HepG2 (cell line): ENCODE data around the gene ADD2. TPM values are rescaled to one million over a fixed set of nuclear protein-coding genes. Genes with fewer than 3 reads are reported as not detected.
A peak's percentile ranks its signal among the peaks of the same experiment; 100 is the strongest.

Experiments
- DNMT3B ChIP-seq: conservative IDR thresholded peaks from 2 replicates; pipeline ENCODE4 v1.6.1; 2016; ENCODE audit warnings: missing biosample characterization, control low read depth
- HNF4A ChIP-seq: sonication (generic); formaldehyde crosslinking; IDR thresholded peaks from 2 replicates; pipeline ENCODE4 v1.4.0; 2020; ENCODE audit warnings: missing genetic modification reagents
- IRF2 ChIP-seq: IDR thresholded peaks from 2 replicates; pipeline ENCODE4 v1.6.1; 2018; ENCODE audit warnings: missing genetic modification reagents, missing compliant biosample characterization
- KLF16 ChIP-seq, 2 experiments: sonication (generic) in 1 of 2; formaldehyde crosslinking in 1 of 2; IDR thresholded peaks; 2 replicates each; pipeline versions ENCODE4 v1.6.1 to v1.8.0; 2016 to 2023; ENCODE audit warnings: missing genetic modification reagents in 2 of 2, missing compliant biosample characterization in 1 of 2
- MED8 ChIP-seq: sonication (generic); formaldehyde crosslinking; IDR thresholded peaks from 2 replicates; pipeline ENCODE4 v1.8.1; 2023; ENCODE audit warnings: mild to moderate bottlenecking, missing genetic modification reagents; ENCODE audit not compliant: insufficient replicate concordance
- MEF2D ChIP-seq: sonication (generic); formaldehyde crosslinking; IDR thresholded peaks from 2 replicates; pipeline ENCODE4 v1.5.1; 2020; ENCODE audit warnings: mild to moderate bottlenecking, missing genetic modification reagents
- MIXL1 ChIP-seq: IDR thresholded peaks from 2 replicates; pipeline ENCODE4 v1.6.1; 2016
- MTERF4 ChIP-seq: sonication (generic); formaldehyde crosslinking; IDR thresholded peaks from 2 replicates; pipeline ENCODE4 v1.8.0; 2023; ENCODE audit warnings: mild to moderate bottlenecking, missing genetic modification reagents
- NCOA1 ChIP-seq: sonication (generic); formaldehyde crosslinking; IDR thresholded peaks from 2 replicates; pipeline ENCODE4 v1.9.0; 2021; ENCODE audit warnings: missing genetic modification reagents
- NR2F2 ChIP-seq: IDR thresholded peaks from 2 replicates; pipeline ENCODE4 v1.6.1; 2012; ENCODE audit warnings: low read depth, inconsistent platforms, borderline replicate concordance
- RBFOX2 ChIP-seq: fragments of 200-400 bp; formaldehyde crosslinking; IDR thresholded peaks from 2 replicates; pipeline ENCODE4 v1.6.1; 2017; ENCODE audit warnings: low read depth, mild to moderate bottlenecking, low read length
- SMAD3 ChIP-seq: sonication (generic); formaldehyde crosslinking; IDR thresholded peaks from 2 replicates; pipeline ENCODE4 v1.4.0; 2020; ENCODE audit warnings: missing genetic modification reagents
- ZC3H4 ChIP-seq: sonication (generic); formaldehyde crosslinking; IDR thresholded peaks from 2 replicates; pipeline ENCODE4 v1.4.0; 2020; ENCODE audit warnings: missing genetic modification reagents, borderline replicate concordance
- ZNF263 ChIP-seq: sonication (generic); formaldehyde crosslinking; IDR thresholded peaks from 2 replicates; pipeline ENCODE4 v1.4.0; 2020; ENCODE audit warnings: missing genetic modification reagents
- ZNF350 ChIP-seq: sonication (generic); formaldehyde crosslinking; IDR thresholded peaks from 2 replicates; pipeline ENCODE4 v1.4.0; 2020; ENCODE audit warnings: mild to moderate bottlenecking, low read depth, missing genetic modification reagents, borderline replicate concordance
- ZNF44 ChIP-seq: sonication (generic); formaldehyde crosslinking; IDR thresholded peaks from 2 replicates; pipeline ENCODE4 v1.5.1; 2020; ENCODE audit warnings: mild to moderate bottlenecking, missing genetic modification reagents
- ZNF543 ChIP-seq: sonication (generic); formaldehyde crosslinking; IDR thresholded peaks from 2 replicates; pipeline ENCODE4 v1.4.0; 2020; ENCODE audit warnings: mild to moderate bottlenecking, missing genetic modification reagents
- ZNF546 ChIP-seq: sonication (generic); formaldehyde crosslinking; conservative IDR thresholded peaks from 2 replicates; pipeline ENCODE4 v1.8.1; 2023; ENCODE audit warnings: mild to moderate bottlenecking, missing genetic modification reagents
- ZNF646 ChIP-seq: sonication (generic); formaldehyde crosslinking; IDR thresholded peaks from 2 replicates; pipeline ENCODE4 v1.9.0; 2021; ENCODE audit warnings: mild to moderate bottlenecking, missing genetic modification reagents
- ZNF83 ChIP-seq: sonication (generic); formaldehyde crosslinking; IDR thresholded peaks from 2 replicates; pipeline ENCODE4 v1.4.0; 2020; ENCODE audit warnings: missing genetic modification reagents, mild to moderate bottlenecking, borderline replicate concordance
- ZSCAN30 ChIP-seq: sonication (generic); formaldehyde crosslinking; IDR thresholded peaks from 2 replicates; pipeline ENCODE4 v1.5.0; 2020; ENCODE audit warnings: mild to moderate bottlenecking, missing genetic modification reagents
- polyA plus RNA-seq, 8 experiments: library from polyadenylated mRNA; depleted of rRNA in 3 of 8; stranded (reverse) in 7 of 8; unstranded in 1 of 8; fragments of >200 nt; fragmentation: Illumina TruSeq in 4 of 8; extraction: Trizol in 4 of 8; gene quantifications; 2 replicates each; pipeline versions ENCODE4 v1.2.1 to v1.2.3, GENCODE V29; 2011 to 2016; ENCODE audit warnings: low read depth in 4 of 8, missing spikeins in 1 of 8, mixed read lengths in 1 of 8; ENCODE audit not compliant: insufficient read depth in 1 of 8
- total RNA-seq, 5 experiments: library from RNA; depleted of rRNA; stranded (reverse); fragments of >200 nt; fragmentation: Illumina TruSeq; extraction: Trizol; gene quantifications; 2 replicates each; pipeline ENCODE4 v1.2.3, GENCODE V29; 2016; ENCODE audit warnings: low read depth in 1 of 5
- TF ChIP-seq, protein P1 (sequence below): sonication (generic); formaldehyde crosslinking; IDR thresholded peaks from 2 replicates; pipeline ENCODE4 v1.4.0; 2020; ENCODE audit warnings: missing genetic modification reagents, low read depth, mild to moderate bottlenecking, borderline replicate concordance

ADD2 gene
- total and polyA plus RNA-seq, 2 of the 13 experiments (the other 11 are each of a cell fraction or from before 2014, with no cell fraction given): 0.05 to 0.13 TPM

- TF ChIP-seq ZC3H4 (CRISPR knock-in tag) (0 out of 2 replicates have a peak, but pooled peaks have one; percentile 32), IRF2 (CRISPR knock-in tag) (no peak), MED8 (CRISPR knock-in tag) (peak; percentile 4), NR2F2 (peak; percentile 7; the same call in 1 of the 2 replicates), SMAD3 (CRISPR knock-in tag) (0 out of 2 replicates have a peak, but pooled peaks have one; percentile 8), ZNF546 (CRISPR knock-in tag) (no peak), ZNF83 (0 out of 2 replicates have a peak, but pooled peaks have one; percentile 2), ZNF350 (CRISPR knock-in tag) (peak; percentile 7; the same call in 1 of the 2 replicates), MIXL1 (CRISPR knock-in tag) (no peak), ZNF263 (peak; percentile 50; the same call in 1 of the 2 replicates), ZNF646 (peak; percentile 86), NCOA1 (no peak), DNMT3B (CRISPR knock-in tag) (0 out of 2 replicates have a peak, but pooled peaks have one; percentile 3), RBFOX2 (peak; percentile 59), ZNF44 (CRISPR knock-in tag) (peak; percentile 40; the same call in 1 of the 2 replicates), HNF4A (CRISPR knock-in tag) (no peak), ZNF543 (CRISPR knock-in tag) (no peak), ZSCAN30 (no peak), KLF16 (CRISPR knock-in tag; IDR thresholded peaks at IDR 0.05) (no peak), MEF2D (CRISPR knock-in tag) (peak; percentile 3; the same call in 1 of the 2 replicates), MTERF4 (CRISPR knock-in tag) (peak; percentile 73; the same call in 1 of the 2 replicates)
- TF ChIP-seq, protein P1, sequence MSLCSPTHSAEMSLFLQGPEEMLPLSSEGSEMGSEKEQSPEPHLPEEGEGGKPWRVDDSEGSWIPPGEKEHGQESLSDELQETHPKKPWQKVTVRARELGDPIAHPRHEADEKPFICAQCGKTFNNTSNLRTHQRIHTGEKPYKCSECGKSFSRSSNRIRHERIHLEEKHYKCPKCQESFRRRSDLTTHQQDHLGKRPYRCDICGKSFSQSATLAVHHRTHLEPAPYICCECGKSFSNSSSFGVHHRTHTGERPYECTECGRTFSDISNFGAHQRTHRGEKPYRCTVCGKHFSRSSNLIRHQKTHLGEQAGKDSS: peak; percentile 10
Observed at GRCh38 chr2:70808983-70809958, 41.3 kb upstream of the ADD2 start (continued).
